Brain pericyte (primary cell): ENCODE measurements around the gene MMUT.
"Not testable (repeated sequence)": the region's sequence is repeated elsewhere in the genome, so short reads cannot be mapped to it uniquely, and the experiment has no call there.

Source experiments
- DNase-seq: peaks from one replicate; pipeline ENCODE4 v3.0.0-alpha.2; 2012; ENCODE audit warnings: low read depth, low spot score

The MMUT gene

DNA sequence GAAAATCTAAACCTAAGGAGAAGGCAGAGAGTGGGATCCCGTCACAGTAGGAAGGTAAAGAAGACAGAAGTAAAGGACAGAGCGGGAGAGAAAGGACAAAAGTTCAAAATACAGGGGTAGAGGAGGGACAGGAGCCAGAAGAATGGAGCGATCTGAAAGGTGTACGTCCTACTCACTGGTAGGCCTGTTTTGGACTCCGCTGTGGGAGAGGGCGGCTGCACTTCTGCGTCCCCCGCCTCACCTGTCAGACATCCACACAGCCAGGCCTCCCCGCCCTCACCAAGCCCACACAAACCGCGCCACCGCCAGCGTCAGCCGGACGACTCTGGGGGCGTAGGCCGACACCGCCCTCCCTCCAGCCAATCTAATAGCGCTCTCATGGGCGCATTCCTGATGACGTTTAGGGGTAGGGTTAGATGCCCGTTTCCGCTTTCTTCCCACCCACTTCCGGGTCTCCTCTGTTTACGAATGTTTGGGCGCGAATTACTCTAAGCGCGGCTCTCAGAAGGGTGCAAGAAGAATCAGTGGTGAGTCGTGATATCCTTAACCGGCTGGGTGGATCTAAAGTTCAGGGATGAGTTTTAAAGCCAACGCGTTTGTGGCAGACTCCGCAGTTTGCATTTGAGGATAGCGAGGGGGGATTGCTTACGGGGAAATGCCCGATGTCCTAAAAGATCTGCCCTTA lies at the start of gene MMUT, which contains the start of gene CENPQ:
MMUT (minus strand) TSS at position 327 of the 685 bp plus-strand sequence. CDS start 3,787 bp downstream, outside the sequence.
CENPQ (plus strand) TSS at position 444 of the 685 bp plus-strand sequence. CDS start 6,807 bp downstream, outside the sequence.
- DNase-seq: peak; percentile 76

DNA sequence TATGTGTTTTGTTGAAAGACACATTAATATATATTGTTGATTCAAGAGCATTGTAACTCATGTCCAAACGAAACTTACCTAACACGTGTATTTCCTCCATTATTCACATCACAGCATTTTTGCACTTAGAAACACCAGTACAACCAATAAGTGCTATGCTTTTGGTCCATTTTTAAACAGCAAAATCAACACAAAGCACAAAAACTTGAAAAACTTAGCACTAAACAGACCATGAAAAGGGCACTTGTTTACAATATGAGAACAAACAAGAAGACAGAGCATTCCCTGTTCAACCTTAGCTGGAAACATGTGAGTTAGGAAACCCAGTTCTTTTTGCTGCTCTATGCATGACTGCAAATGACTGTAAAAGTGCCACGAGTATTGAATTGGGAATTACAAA lies 46.3 kb upstream of the MMUT start:
- DNase-seq: no peak

DNA sequence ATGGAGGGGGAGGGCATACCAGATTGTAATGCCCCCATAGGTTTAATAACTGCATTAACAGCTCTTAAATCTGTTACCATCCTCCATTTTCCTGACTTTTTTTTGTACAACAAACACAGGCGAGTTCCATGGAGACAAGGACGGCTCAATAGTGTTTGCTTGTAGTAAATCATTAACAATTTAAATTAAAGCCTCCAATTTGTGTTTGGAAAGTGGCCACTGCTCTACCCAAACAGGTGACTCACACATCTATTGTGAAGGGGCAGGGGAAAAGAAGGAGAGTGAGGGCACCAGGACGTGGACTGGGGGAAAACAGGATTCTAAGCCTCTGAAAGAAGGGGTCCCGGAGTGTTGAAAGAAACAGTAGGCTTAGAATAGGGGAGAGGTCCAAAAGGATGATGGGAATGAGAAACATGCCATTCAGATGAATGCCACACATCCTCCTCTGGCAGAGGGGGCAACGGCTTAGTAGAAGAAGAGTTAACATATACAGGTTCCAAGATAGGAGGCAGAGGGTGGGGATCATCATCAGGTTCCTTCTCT lies 43.6 kb upstream of the MMUT start:
- DNase-seq: no peak

DNA sequence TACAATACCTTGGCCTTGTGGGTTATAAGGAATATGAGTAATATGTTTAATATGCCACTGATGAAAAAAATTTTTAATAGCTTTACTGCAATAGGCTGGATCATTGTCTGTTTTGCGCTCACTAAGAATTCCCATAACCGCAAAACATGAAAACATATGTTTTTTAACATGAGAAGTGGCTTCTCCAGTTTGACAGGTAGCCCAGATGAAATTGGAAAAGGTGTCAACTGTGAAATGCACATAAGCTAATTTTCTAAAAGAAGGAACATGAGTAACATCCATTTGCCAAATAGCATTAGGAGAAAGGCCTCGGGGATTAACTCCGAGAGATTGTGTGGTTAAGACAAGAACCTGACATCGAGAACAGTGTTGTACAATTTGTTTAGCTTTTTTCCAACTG lies 41.6 kb upstream of the MMUT start:
- no peak for DNase-seq

DNA sequence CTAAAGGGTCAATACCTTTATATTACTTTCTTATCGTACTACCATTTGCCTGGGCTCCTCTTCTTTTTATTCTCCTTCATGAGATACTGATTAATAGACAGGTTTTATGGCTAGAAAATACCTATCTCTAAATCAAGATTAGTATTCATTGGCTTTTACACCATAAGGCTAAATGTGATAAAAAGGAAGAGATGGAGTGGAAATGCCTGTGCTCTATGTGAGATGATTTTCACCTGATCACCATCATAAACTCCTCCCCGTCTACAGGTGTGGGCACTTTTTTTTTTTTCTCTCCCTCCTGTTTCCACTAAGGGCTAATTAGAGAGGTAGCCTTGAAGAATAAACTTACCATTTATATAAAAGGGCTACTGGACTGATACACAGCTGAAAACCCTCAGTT lies 36.6 kb upstream of the MMUT start, which contains the start of gene GLYATL3:
GLYATL3 (plus strand) TSS at position 301 of the 400 bp plus-strand sequence. CDS start 12,068 bp downstream, outside the sequence.
- DNase-seq: no peak

DNA sequence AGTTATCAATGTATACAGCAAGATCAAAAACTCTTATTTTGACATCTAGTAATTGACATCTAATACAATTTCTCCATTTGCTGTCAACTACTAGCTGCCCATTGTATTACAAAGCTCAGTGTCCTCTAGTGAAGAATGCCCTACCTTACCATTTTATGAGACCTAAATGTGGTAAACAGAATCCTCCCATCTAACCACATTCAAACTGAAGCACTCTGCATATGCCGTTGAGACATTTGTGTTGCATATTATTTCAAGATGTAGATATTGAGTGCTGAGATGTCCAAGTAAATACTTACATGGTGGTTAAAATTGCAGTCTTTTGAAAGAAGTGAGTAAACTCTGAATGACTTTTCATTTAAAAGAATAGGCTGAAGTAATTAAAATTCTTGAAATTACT lies 36.1 kb upstream of the MMUT start:
- no peak for DNase-seq

DNA sequence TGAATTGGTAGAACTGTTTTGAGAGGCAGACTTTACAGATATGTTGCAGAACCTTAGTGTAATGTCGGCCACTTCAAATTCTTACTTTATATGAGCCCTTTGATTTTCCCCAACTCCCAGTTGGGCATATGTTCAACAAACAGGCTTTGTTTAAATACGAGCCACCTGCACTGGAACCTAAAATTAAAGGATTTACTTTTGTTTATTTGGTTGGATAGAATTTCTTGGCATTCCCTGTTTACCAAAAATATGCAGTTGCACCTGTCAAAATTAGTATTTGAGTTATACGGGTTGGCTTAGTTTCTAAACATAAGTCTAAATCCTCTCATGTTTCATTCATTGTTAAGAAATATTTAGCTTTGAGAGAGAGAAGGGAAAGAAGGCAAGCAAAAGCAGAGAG lies 34.3 kb upstream of the MMUT start:
- DNase-seq: no peak

DNA sequence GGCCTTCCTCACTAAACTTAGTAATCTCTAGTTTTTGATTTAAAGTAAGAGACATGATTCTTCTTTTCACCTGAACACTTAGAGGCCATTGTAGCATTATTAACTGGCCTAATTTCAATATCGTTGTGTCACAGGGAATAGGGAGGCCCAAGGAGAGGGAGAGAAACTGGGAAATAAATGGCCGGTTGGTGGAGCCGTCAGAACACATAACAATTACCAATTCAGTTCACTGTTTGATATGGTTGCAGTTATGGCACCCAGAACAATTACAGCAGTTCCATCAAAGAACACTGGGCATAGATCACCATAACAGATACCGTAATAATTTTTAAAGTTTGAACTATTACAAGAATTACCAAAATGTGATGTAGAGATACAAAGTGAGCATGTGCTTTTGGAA lies 27.6 kb upstream of the MMUT start:
- DNase-seq: no peak

DNA sequence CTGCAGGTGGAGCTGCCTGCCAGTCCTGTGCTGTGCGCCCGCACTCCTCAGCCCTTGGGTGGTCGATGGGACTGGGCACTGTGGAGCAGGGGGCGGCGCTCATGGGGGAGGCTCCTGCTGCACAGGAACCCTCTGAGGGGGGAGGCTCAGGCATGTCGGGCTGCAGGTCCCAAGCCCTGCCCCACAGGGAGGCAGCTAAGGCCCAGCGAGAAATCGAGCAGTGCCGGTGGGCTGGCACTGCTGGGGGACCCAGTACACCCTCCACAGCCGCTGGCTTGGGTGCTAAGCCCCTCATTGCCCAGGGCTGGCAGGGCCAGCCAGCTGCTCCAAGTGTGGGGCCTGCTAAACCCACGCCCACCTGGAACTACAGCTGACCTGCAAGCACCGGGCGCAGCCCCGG lies 20.3 kb upstream of the MMUT start:
- DNase-seq: not testable (repeated sequence)

DNA sequence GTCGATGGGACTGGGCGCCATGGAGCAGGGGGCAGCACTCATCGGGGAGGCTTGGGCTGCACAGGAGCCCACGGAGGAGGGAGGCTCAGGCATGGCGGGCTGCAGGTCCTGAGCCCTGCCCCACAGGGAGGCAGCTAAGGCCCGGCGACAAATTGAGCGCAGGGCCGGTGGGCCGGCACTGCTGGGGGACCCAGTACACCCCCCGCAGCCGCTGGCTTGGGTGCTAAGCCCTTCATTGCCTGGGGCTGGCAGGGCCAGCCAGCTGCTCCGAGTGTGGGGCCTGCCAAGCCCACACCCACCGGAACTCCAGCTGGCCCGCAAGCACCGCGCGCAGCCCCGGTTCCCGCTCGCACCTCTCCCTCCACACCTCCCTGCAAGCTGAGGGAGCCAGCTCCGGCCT lies 18.8 kb upstream of the MMUT start:
- DNase-seq: not testable (repeated sequence)

DNA sequence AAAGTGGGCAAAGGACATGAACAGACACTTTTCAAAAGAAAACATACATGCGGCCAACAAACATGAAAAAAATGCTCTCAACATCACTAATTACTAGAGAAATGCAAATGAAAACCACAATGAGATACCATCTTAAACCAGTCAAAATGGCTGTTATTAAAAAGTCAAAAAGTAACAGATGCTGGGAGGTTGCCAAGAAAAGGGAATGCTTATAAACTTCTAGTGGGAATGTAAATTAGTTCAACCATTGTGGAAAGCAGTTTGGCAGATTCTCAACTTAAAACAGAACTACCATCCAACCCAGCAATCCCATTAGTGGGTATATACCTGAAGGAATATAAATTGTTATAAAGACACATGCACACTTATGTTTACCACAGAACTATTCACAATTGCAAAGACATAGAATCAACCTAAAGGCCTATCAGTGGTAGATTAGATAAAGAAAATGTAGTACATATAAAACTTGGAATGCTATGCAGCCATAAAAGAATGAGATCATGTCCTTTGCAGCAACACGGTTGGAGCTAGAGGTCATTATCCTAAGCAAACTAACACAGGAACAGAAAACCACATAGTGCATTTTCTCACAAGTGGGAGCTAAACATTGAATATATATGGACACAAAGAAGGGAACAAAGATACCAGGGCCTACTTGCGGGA lies 16.4 kb upstream of the MMUT start:
- DNase-seq: no peak

DNA sequence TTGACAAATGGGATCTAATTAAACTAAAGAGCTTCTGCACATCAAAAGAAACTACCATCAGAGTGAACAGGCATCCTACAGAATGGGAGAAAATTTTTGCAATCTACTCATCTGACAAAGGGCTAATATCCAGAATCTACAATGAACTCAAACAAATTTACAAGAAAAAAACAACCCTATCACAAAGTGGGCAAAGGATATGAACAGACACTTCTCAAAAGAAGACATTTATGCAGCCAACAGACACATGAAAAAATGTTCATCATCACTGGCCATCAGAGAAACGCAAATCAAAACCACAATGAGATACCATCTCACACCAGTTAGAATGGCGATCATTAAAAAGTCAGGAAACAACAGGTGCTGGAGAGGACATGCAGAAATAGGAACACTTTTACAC lies 13.5 kb upstream of the MMUT start:
- not testable (repeated sequence) for DNase-seq

DNA sequence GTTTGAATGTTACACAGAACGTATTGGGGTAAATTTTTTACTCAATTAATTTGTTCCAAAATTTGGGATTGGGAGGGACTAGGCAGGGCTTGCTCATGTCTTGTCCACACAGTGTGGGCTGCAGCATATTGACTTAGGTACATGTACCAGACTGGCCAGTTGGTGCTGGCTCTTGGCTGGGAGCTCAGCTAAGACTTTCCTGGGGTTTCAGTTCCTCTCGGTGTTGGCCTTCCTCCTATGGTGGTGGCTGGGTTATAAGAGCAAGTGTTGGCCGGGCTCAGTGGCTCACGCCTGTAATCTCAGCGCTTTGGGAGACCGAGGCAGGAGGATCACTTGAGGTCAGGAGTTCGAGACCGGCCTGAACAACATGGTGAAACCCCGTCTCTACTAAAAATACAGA lies 5.0 kb upstream of the MMUT start:
- DNase-seq: no peak

DNA sequence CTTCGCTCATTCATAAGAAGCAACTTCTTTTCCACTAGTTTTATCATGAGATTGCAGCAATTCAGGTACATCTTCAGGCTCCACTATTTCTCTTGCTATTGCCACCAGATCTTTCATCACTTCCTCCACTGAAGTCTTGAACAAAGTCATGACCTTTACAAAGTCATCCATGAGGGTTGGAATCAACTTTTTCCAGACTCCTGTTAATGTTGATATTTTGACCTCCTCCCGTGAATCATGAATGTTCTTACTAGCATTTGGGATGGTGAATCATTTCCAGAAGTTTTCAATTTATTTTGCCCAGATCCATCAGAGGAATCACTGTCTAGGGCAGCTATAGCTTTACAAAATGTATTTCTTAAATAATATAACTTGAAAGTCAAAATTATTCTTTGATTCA lies 1.6 kb upstream of the MMUT start:
- DNase-seq: no peak

DNA sequence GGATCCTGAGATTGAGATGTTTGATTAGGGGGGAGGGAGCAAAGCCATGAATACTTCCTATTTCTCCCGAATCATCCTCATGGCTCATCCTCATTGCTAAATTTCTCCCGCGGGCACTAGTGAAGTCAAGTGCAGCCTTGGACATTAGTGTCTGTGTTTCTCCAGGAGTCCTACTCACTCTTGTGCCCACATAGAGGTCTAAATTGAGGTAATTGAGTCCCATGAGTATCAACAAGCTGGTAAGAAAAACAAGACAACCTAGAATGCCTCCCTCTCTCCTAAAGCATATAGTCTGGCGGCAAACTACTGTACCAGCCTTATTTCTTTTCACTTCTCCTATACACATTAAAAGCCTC lies 537 bp upstream of the MMUT start:
- DNase-seq: no peak

DNA sequence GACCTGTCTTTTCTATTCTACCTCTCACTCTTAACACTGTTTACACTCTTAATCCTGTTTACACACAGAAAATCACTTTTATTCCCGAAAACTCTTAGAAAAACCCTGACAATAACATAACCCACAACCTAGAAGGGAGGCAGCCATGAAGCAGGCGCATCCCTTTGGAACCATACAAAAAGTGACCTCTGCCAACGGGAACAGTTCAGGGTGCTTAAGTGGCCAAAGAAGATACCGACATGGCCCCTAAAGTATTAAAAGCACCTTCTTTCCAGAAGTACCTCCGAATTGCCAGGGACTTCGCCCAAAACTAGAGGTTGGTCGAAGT lies 490 bp downstream of the MMUT start:
- DNase-seq: no peak

DNA sequence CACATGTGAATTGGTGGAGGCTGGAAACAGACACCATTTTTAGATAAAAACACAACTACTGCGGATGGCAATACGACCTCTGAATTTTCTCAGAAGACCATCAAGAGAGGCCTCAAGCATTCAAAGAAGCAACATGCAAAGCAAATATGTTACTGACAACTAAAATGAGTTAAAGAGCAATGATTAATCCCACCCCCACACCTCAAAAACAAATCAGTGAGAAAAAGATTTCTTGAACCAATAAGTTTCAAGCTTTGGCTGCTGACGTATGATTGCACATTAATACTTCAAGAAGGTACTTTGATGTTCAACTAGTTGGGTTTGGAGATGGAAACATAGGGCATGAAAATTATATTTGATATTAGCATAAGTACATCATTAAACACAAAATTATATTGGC lies 982 bp downstream of the MMUT start:
- DNase-seq: no peak

DNA sequence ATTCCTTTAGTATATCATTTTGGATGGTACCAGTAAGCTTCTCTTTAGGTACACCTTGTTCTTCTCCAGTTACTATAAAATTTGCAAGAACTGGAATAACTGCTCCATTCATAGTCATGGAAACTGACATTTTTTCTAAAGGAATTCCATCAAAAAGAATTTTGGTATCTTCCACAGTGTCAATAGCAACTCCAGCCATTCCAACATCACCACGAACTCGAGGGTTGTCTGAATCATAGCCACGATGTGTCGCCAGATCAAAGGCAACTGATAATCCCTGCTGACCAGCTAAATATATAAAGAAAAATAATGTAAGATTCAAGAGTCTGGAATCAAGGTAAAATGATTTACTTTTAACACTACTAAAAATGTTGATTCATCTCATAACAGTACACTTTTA lies 5.3 kb downstream of the MMUT start:
- no peak for DNase-seq

DNA sequence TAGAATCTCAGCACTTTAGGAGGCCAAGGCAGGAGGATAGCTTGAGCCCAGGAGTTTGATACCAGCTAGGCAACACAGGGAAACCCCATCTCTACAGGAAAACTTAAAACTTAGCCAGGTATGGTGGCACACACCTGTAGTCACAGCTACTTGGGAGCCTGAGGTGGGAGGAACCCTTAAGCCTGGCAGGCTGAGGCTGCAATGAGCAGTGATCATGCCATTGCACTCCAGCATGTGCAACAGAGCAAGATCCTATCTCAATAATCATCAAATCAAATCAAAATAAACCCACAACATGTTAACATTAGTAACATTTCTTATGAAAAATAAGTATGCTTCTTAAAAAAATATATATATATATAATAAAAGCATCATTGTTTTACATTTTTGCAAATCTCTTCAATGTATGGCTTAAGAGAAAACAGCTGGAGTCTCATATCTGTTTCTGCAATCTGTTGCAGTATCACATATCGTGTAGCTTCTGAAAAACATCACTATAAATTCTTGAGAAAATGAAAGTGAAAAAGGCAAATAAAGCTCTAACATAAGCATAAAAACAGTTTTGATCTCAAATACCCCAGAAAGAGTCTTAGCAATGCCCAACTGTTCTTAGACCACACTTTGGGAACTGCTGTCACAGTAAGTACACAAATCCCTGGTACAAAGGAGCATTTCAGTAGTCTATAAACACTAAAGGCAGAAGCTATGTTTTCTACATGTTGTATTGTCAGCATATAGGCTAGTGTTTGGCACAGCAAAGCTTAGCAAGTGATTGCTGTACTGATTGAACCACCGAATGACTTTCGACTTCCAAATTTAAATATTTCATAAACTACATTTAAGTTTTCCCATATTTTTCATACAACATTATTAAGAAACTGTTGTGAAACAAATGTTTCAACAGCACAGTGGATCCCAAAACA lies 8.0 kb downstream of the MMUT start:
- no peak for DNase-seq

DNA sequence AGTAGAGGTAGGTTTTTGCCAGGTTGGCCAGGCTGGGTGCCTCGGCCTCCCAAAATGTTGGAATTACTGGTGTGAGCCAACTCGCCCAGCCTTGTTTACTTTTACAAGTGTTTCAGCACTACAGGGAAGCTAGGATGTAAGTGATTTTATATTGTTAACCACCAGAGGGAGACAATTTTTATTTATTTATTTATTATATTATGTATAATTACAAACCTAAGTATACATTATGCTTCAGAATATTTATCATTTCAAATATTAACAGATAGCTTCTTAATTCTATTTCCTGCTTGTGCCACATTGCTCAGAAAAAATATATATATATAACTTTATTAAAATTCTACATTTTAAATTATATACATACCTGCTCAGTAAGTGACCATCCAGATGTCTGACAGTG lies 9.8 kb downstream of the MMUT start:
- DNase-seq: no peak

DNA sequence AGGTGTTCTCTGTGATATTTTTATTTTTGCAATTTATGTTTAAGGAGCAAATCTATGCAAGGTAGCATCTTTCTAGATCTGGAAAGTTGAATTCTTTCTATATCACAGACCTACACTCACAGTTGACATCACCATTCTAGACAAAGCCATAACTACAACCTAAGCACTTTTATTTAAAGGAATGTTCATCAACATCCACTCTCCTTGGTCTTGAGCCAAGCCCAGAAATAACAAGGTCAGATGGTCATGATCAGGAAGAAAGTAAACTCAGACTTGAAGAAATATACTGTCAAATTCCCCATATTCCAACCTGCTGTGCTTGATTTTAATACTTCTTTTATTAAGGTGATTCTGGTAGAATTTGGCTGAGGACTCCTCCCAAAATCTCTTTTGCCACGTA lies 32.2 kb downstream of the MMUT start:
- DNase-seq: no peak

DNA sequence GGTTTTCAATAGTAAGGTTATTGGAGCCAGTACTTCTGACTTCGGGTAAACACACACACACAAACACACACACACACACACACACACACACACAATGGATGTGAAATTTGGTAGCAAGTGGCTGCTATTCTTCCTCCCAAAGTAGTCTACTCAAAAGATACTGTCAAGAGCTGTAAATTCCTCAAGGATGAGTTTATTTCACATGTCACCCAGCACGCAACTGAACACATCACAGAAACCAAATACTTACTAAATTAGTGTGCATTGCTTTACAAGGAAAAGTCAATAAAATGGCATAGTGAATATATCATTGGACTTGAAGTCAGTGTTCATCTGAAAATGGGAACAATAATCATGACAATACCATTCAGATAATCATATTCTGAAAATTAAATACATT lies 32.9 kb downstream of the MMUT start:
- DNase-seq: no peak
